GM13976 (cell line): Measurements from ENCODE around the gene FEV.

Experiments
- DNase-seq: peaks from one replicate; pipeline ENCODE4 v3.0.0; 2012; ENCODE audit warnings: low spot score
- in situ Hi-C: fragments of 300-500 bp; cut with MboI; formaldehyde crosslinking; loops from one replicate; pipeline ENCODE4 v1.12.0; 2022; ENCODE audit warnings: low sequenced_read_pairs, mixed read lengths, inconsistent platforms; ENCODE audit not compliant: unreplicated experiment
- TF ChIP-seq, protein P1 (sequence below): IDR thresholded peaks from 2 replicates; pipeline ENCODE4 v1.5.1; 2012; ENCODE audit warnings: borderline replicate concordance, mild to moderate bottlenecking; ENCODE audit not compliant: insufficient read depth; ENCODE audit errors: extremely low read depth, missing control alignments, control extremely low read depth

The FEV gene

DNA sequence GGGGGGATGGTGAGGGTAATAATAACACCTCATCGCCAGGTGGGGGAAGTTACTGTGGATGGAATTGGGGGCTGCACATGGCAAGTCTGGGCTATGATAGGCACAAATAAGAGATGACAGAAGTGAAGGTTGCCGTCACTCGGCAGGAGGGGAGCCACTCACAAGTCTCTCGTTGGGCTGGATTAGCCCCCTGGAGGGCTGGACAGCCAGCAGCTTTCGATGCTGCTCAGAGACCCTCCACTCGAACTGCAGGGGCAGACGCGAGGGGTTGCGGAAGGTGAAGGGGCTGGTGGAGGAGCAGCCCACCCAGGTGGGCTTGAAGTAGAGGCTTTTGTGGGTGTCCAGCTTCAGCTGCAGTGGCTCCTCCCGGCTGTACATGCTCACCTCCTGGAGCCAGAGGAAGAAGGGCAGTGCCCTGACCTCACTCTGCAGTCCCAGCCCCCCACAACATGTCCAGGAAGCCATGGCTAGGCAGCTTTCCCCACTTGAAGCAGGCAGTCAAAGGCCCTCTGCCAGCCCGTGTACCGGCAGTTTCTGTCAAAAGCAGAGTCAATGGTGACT is 38.1 kb upstream of the FEV start:
- DNase-seq, result no peak
- in situ Hi-C loops, result no loop called here
- TF ChIP-seq, protein P1, sequence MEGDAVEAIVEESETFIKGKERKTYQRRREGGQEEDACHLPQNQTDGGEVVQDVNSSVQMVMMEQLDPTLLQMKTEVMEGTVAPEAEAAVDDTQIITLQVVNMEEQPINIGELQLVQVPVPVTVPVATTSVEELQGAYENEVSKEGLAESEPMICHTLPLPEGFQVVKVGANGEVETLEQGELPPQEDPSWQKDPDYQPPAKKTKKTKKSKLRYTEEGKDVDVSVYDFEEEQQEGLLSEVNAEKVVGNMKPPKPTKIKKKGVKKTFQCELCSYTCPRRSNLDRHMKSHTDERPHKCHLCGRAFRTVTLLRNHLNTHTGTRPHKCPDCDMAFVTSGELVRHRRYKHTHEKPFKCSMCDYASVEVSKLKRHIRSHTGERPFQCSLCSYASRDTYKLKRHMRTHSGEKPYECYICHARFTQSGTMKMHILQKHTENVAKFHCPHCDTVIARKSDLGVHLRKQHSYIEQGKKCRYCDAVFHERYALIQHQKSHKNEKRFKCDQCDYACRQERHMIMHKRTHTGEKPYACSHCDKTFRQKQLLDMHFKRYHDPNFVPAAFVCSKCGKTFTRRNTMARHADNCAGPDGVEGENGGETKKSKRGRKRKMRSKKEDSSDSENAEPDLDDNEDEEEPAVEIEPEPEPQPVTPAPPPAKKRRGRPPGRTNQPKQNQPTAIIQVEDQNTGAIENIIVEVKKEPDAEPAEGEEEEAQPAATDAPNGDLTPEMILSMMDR, result no peak

DNA sequence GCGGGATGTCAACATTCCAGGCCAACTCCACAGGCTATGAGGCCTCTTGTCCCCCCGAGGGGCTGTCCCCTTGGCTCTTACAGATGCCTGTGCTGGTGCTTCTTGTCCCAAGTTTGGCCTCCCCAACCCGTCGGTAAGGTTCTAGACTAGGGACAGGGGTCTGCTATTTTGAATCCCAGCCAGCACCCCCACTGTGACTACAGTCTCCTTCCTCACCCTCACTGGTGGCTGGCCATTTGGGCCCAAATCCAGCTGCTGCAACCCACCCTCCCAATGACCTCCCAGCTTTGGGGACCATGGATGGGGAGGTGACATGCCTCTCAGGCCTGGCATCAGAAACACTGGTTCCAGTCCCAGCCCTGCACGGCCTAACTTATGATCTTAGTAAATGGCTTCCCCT is 37.6 kb upstream of the FEV start:
- TF ChIP-seq, protein P1, result no peak
- in situ Hi-C loops, result no loop called here
- no peak for DNase-seq

DNA sequence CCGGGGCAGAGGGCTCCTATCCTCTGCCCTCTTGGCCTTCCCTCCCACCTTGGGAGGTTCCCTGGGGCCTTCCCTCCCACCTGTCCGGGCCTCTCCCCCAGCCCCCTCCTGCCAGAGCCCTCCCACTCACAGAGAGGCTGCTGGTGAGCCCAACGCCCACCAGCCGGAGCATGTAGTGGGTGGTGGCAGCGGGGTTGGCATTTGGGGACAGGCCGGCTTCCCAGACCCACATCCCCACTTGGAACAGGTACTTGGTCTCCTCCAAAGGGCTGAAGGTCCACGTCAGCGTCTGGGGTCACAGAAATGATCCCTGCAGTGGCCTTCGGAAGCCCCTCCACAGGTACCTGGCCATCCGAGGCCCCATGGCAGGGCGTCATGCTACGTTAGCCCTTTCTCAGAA is 37.1 kb upstream of the FEV start:
- TF ChIP-seq, protein P1, result no peak
- DNase-seq, result no peak
- in situ Hi-C loops, result no loop called here

DNA sequence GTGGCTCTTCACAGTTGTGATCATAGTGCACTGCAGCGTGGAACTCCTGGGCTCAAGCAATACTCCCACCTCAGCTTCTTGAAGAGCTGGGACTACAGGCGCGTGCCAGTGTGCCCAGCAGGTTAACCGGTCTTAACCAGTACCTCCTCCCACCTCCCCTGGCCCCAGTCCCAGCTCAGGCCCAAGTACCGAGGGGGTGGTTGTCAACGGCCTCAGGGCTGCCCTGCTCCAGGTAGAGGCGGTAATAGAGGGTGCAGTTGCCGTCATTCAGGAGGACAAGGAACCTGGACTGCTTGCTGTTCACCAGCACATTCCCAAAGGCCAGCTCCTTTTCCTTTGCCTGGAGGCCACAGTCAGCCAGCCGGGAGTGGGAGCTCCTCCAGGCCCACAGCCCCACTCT is 36.6 kb upstream of the FEV start:
- DNase-seq, result no peak
- TF ChIP-seq, protein P1, result no peak
- in situ Hi-C loops, result no loop called here

DNA sequence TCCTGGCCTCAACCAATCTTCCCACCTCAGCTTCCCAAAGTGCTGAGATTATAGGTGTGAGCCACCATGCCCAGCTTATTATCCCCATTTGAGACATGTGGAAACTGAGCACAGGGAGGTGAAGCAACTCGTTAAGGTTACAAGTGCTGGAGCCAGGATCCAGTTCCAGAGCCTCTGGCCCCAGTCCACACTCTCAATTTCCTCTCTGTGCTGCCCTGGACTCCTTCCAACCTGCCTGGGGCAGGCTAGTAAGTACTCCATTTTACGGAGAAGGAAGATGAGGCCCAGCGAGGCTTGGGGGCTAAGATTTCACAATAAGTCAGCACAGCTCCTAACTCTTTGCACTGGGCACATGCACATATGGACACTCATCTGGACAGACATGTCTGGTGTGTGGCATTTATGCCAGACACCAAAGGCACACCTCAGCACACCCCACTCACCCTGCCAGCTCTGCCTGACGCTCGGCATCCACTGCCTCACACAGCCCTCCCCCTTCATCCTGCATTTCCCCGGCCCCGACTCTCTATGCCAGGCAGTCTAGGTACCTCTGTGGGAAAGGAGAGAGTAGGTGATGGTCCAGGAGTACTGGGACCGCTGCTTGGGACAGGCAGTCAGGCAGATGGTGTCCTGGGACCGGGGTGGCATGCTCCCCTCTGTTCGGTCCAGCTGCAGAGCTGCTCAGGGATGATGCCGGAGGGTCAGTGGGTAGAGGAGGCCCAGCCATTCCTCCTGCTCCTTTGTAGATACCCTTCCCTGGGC is 35.8 kb upstream of the FEV start:
- DNase-seq, result no peak
- in situ Hi-C loops, result no loop called here
- TF ChIP-seq, protein P1, result no peak

DNA sequence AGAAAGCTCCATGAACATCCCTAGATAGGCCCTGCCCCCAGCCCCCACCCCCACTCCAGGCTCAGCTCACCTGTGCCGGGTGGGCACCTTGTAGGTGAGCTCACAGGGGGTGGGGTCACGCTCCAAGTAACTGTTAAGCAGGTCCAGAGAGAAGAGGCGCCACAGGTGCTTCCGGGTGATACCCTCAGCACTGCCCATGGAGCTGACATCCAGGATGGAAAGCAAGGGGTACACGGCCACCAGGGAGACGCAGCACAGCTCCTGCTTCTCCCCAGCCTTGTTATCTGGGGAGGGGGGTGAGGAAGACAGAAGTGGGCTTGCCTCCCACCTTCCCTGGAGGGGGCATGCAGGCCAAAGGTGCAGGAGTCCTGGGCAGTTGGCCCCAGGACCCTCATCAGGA is 34.5 kb upstream of the FEV start:
- in situ Hi-C loops, result no loop called here

More for the DNA sequence above, 34.5 kb upstream of the FEV start:
- TF ChIP-seq, protein P1, result no peak
- no peak for DNase-seq
